ENCODE data around the gene PRR33.

Gene PRR33

DNA sequence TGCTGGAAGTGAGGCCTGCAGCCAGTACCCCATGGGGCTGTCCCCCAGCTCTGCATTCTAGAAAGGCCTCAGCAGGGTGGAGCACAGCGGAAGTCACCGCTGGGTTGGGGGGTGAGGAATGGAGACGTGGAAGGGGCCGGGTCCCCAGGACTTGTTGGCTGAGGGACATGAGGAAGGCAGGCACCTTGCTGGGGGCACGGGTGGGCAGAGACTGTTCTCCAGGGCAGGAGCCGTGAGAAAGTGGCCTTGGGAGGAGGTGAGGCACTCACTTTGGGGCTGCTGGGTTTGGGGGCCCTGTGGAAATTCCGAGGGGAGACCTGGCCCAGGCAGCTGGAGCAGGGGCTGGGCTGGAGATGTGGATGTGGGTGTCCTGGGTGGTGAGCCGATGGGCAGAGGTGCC is 47.9 kb downstream of the PRR33 start:
- TF ChIP-seq, protein P1, sequence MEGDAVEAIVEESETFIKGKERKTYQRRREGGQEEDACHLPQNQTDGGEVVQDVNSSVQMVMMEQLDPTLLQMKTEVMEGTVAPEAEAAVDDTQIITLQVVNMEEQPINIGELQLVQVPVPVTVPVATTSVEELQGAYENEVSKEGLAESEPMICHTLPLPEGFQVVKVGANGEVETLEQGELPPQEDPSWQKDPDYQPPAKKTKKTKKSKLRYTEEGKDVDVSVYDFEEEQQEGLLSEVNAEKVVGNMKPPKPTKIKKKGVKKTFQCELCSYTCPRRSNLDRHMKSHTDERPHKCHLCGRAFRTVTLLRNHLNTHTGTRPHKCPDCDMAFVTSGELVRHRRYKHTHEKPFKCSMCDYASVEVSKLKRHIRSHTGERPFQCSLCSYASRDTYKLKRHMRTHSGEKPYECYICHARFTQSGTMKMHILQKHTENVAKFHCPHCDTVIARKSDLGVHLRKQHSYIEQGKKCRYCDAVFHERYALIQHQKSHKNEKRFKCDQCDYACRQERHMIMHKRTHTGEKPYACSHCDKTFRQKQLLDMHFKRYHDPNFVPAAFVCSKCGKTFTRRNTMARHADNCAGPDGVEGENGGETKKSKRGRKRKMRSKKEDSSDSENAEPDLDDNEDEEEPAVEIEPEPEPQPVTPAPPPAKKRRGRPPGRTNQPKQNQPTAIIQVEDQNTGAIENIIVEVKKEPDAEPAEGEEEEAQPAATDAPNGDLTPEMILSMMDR (conservative IDR thresholded peaks at IDR 0.05; ENCODE audit: low read length) = no peak
- no peak overlapping the region for H3K4me3 ChIP-seq (ENCODE audit: low read length)
- DNase-seq (ENCODE audit: low read depth) = no peak

DNA sequence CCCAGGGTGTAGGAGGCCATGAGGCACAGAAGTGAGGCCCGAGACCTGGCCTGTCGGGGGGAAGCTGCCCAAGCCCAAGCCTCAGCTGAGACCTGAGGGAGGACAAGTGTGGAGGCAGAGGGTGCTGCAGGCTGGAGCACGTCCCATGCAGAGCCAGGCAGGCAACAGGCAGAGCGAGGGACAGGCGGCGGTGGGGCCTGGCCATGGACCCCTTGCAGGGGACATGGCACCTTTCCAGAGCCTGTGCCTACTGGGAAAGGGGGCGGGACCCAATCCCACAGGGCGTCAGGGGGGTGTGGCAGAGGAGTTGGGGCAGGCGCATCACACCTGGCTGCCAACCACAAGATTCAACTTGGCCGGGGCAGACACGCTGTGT is 48.6 kb downstream of the PRR33 start:
- H3K4me3 ChIP-seq (ENCODE audit: low read length) = no peak overlapping the region
- TF ChIP-seq, protein P1 (conservative IDR thresholded peaks at IDR 0.05; ENCODE audit: low read length) = no peak
- no peak for DNase-seq (ENCODE audit: low read depth)

DNA sequence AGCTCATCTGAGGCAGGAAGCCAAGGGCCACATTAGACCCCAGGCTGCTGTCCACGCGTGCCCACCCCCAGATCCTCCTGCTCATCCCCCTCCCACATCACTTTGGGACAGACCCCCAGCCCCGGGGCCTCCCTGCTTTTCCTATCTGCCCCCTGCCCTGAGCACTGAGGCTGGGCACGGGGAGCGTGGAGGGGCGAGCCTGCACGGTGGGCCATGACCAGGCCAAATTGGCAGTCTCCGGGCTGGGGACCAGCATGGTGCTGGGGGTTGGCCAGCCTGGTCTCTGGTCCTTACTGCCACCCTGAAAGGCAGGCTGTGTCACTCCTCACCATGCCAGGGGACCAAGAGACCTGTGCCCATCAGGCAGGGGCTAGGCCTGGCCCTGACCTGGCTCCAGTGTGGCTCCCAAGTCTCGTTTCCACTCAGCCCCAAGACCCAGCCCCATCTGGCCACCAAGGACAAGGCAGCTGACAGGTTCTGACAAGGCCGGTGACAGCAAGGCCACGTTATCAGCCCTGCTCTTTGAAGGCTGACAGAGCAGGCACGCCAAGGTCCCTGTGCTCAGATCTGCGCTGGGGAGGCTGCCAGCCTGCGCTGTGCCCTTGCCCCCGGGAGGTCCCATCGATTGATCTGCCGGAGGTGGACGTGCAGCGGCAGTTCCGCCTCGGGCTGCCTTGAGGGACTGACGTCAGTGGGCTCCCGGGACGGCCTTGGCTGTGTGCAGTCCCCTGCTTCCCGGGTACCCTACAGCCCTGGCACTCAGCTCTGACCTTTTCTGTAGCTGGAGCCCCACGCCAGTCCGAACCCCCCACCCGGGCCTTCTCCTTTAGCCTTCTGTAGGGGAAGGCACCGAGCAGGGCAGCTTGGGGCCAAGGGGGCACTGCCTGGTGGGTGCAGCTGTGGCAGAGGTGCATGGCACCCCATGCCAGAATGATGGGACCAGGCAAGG is 49.3 kb downstream of the PRR33 start:
- DNase-seq (ENCODE audit: low read depth) = no peak
- TF ChIP-seq, protein P1 (conservative IDR thresholded peaks at IDR 0.05; ENCODE audit: low read length) = no peak

DNA sequence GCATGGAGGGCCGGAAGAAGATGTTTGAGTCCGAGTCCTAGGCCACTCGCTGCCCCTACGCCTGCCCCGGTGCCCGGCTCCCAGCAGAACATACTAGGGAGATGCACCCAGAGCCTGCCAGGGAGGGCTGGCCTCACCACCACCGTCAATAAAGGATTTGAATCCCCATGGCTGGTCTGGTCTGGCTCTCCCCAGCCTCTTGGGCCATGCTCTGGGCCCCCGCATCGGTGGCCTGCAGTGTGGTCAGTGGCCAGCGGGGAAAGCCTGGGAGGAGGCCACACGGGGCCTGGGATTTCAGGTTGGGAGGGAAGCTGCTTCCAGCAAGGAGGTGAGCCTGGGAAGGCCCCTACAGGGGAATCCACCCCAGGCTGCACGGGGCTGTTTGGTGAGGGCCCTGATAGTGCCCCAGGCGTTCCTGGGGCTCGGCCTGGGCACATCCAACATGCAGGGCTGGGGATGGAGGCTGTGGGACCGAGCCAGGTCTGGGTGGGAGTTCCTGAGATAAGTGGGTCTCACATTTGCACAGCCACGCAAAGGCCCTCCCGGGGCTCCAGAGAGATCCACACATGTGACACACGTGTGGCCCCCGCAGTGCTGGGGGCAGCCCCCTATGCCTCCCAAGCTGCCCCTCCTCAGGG is 50.1 kb downstream of the PRR33 start:
- no peak for DNase-seq (ENCODE audit: low read depth)
- TF ChIP-seq, protein P1 (conservative IDR thresholded peaks at IDR 0.05; ENCODE audit: low read length) = no peak
- no peak overlapping the region for H3K4me3 ChIP-seq (ENCODE audit: low read length)

More for the DNA sequence above, 49.3 kb downstream of the PRR33 start:
- no peak overlapping the region for H3K4me3 ChIP-seq (ENCODE audit: low read length)

DNA sequence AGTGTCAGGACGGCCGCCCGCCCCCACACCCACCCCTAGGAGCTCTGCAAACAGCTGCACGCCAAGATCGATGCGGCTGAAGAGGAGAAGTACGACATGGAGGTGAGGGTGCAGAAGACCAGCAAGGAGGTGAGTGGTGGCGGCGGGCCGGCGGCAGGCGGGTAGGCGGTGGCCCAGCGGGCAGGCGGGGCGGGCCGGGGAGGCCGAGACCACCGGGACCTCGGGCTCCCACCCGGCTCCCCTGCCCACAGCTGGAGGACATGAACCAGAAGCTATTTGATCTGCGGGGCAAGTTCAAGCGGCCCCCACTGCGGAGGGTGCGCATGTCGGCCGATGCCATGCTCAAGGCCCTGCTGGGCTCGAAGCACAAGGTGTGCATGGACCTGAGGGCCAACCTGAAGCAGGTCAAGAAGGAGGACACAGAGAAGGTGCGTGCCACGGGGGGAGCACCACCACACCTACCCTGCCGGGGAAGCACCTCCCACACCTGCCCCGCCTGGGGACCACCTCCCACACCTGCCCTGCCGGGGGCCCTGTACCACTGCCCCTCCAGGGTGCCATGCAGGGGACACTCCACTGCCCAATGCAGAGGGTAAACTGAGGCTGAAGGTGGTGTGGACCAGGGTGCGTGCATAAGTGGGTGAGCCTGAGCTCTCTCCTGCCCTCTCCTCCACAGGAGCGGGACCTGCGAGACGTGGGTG is 50.8 kb downstream of the PRR33 start:
- TF ChIP-seq, protein P1 (conservative IDR thresholded peaks at IDR 0.05; ENCODE audit: low read length) = no peak
- no peak for DNase-seq (ENCODE audit: low read depth)
- no peak overlapping the region for H3K4me3 ChIP-seq (ENCODE audit: low read length)

DNA sequence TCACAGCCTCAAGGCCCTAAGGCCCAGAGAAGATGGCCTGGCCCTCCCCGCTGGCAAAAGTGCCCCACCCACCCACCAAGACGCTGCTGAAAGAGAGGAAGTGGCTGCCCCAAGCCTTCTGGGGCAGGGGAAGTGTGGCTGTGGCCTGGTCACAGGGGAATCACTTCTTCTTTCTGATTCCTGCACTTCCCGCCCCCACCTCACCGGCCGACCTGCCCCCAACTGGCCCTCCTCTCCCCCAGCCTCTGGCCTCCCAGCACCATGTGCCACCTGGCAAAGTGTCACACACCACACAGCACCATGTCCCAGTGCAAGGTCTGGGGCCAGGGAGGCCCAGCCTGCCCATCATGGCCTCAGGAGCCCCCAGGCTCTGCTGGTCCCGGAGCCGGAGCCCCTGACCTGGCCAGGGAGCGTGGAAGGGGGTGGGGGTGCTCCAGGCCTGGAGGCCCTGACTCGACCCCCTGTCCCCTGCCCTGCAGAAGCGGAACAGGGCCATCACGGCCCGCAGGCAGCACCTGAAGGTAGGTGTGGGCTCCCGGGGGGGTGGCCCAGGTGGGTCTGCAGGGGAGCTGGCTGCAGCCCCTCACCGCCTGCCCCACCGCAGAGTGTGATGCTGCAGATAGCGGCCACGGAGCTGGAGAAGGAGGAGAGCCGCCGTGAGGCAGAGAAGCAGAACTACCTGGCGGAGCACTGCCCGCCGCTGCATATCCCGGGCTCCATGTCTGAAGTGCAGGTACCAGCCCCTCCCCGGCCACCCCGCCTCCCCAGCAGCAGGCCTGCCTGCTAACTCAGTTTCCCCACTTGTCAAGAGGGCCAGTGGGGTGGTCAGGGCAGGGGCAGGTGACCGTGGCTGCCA is 51.5 kb downstream of the PRR33 start:
- H3K4me3 ChIP-seq (ENCODE audit: low read length) = no peak overlapping the region
- DNase-seq (ENCODE audit: low read depth) = no peak

More for the DNA sequence above, 51.5 kb downstream of the PRR33 start:
- TF ChIP-seq, protein P1 (conservative IDR thresholded peaks at IDR 0.05; ENCODE audit: low read length) = no peak
